ENCODE results near the gene CPT1C.

- TF ChIP-seq POLR2A (IDR thresholded peaks at IDR 0.05) (no peak), CTCF (IDR thresholded peaks at IDR 0.05) (no peak)
These were observed 21.5 kb downstream of the CPT1C start for GRCh38 chr19:49712397-49712859.

Data from lower leg skin (tissue), 3 donors.